GM06990 (cell line): ENCODE results near the gene CMTM2.

ENCODE experiments used
- DNase-seq: peaks from one replicate; pipeline ENCODE4 v3.0.0-alpha.2; 2011; ENCODE audit not compliant: insufficient read length; ENCODE audit errors: extremely low read depth
- H3K27me3 ChIP-seq: replicated peaks from 2 replicates; pipeline ENCODE4 v1.6.0; 2011; ENCODE audit warnings: low read length; ENCODE audit not compliant: control insufficient read depth, insufficient read depth
- H3K36me3 ChIP-seq: 2 replicates; pipeline ENCODE4 v1.5.1; 2011; ENCODE audit warnings: low read length; ENCODE audit not compliant: control insufficient read depth, insufficient read depth
- H3K4me3 ChIP-seq: replicated peaks from 2 replicates; pipeline ENCODE4 v1.5.1; 2011; ENCODE audit warnings: low read depth, mild to moderate bottlenecking, control low read depth, low read length
- TF ChIP-seq, protein P1 (sequence below): IDR thresholded peaks from 2 replicates; pipeline ENCODE4 v1.5.1; 2011; ENCODE audit warnings: low read length, control low read depth, mild to moderate bottlenecking, inconsistent platforms; ENCODE audit not compliant: insufficient read depth, poor library complexity, severe bottlenecking

Gene CMTM2

DNA sequence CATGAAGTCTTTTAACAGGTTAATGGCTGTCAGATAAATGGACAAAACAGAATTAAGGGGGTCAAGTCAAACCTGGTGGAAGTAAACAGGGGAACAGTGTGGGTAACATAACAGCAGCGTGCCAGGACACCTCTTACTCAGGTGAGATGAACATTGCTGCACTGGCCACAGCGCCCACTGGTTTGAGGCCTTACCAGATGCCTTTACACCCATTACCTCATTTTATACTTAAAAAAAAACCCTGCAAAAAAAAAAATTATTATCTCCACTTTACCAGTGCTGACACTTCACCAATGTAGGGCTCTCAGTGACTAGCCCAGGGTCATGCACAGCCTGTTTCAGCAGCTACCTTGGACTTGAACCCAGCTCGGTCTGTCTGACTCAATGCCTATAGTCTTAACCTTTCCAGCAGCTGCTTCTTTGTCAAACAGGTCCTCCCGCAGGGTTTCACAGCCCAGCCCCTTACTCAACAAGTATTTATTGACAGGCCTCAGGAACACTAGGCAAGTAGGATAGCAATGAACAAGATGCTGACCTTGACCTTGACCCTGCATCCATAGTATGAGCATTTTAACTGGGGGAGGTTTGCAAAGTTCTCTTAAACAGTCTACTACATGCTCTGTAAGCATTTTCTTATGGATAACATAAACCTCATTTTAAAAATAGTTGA lies 55.4 kb downstream of the CMTM2 start:
- TF ChIP-seq, protein P1, sequence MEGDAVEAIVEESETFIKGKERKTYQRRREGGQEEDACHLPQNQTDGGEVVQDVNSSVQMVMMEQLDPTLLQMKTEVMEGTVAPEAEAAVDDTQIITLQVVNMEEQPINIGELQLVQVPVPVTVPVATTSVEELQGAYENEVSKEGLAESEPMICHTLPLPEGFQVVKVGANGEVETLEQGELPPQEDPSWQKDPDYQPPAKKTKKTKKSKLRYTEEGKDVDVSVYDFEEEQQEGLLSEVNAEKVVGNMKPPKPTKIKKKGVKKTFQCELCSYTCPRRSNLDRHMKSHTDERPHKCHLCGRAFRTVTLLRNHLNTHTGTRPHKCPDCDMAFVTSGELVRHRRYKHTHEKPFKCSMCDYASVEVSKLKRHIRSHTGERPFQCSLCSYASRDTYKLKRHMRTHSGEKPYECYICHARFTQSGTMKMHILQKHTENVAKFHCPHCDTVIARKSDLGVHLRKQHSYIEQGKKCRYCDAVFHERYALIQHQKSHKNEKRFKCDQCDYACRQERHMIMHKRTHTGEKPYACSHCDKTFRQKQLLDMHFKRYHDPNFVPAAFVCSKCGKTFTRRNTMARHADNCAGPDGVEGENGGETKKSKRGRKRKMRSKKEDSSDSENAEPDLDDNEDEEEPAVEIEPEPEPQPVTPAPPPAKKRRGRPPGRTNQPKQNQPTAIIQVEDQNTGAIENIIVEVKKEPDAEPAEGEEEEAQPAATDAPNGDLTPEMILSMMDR, result no peak
- Histone ChIP-seq H3K4me3 (no peak overlapping the region), H3K36me3 (no peaks in the 10 kb centered on the region)

DNA sequence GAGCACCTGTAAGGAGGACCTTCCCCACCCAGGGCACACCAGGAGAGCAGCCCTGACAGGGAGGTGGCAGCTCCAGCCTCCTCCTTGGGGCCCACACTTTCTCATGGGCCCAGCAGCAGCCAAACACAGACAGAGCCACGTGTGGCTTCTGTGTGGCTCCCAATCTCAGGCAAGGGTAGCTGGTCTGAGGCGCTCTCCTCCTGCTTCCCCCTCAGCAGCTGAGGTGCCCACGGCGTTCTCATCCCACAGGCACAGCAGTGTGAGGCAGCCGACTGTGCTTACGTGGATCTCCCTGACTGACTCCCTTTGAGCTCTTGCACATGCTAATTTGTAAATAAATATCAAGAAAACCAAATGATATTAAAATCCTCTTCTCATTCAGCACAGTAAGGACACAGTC lies 56.1 kb downstream of the CMTM2 start:
- Histone ChIP-seq H3K27me3 (no peaks in the 10 kb centered on the region), H3K36me3 (no peaks in the 10 kb centered on the region), H3K4me3 (no peak overlapping the region)
- TF ChIP-seq, protein P1, result no peak
- no peak for DNase-seq

More for the DNA sequence above, 55.4 kb downstream of the CMTM2 start:
- no peak for DNase-seq
- H3K27me3 ChIP-seq, result no peaks in the 10 kb centered on the region

DNA sequence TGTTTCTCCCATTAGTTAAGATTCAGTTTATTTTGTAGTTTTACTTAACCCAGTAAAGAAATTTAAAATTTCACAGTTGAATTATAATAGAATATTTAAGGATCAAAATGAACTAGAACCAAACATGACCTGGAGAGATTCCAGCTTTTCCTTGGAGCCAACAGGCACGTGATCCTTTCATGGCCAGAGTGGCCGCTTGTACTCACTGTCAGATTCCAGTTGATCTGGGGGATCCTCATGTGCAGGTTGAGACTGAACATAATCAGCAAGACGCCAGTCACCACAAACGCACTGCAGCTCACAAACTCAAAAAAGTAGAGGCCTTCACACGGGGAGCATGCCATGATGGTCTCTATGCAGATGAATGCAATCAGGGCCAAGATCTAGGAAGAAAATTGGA lies 56.9 kb downstream of the CMTM2 start:
- H3K4me3 ChIP-seq, result no peak overlapping the region
- TF ChIP-seq, protein P1, result no peak
- H3K27me3 ChIP-seq, result no peaks in the 10 kb centered on the region
- DNase-seq, result no peak
- no peaks in the 10 kb centered on the region for H3K36me3 ChIP-seq

DNA sequence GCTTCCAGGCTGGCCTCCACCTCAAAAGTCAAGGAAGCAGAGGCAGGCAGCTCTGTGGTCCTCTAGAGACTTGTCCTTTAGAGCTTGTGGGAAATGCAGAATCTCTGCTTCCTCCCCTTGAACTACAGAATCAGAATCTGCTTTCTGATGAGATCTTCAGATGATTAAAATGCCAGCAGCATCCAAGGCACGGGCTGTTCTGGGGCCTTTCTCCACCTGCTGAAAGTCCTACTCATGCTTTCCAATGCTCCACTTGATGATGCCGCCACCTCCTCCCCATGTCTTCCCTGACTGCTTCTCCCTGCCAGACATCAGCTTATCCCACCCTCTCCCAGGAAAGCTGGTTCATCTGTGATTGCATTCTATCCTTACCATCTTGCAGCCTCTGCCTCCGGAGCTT lies 58.5 kb downstream of the CMTM2 start:
- H3K27me3 ChIP-seq, result no peaks in the 10 kb centered on the region
- H3K4me3 ChIP-seq, result no peak overlapping the region
- TF ChIP-seq, protein P1, result no peak
- no peak for DNase-seq
- H3K36me3 ChIP-seq, result no peaks in the 10 kb centered on the region
